ENCODE measurements around the gene RASA3. TPM values are rescaled to one million over a fixed set of nuclear protein-coding genes. Genes with fewer than 3 reads are reported as not detected.

RASA3 gene
- total RNA-seq, 1 donor from 2014 or later, result 2.9 TPM

- Mint-ChIP-seq H3K36me3 (peaks cover 7% of the 10 kb centered on the region), H3K27ac (no peak overlapping the region), H3K27me3 (ENCODE audit: insufficient read depth, low read depth) (peaks cover 7% of the 10 kb centered on the region), H3K4me1 (peaks cover 7% of the 10 kb centered on the region), H3K4me3 (no peak overlapping the region), H3K9me3 (no peaks in the 10 kb centered on the region)
- Histone ChIP-seq H4K20me1 (ENCODE audit: low read depth) (no peaks in the 10 kb centered on the region), H3F3A (ENCODE audit: low read depth) (no peaks in the 10 kb centered on the region), H2AFZ (replicated peaks) (no peak overlapping the region), H3K27me3 (no peaks in the 10 kb centered on the region), H3K4me2 (no peak overlapping the region), H3K9me3 (ENCODE audit: low read depth) (no peaks in the 10 kb centered on the region), H3K4me1 (no peaks in the 10 kb centered on the region), H3K9ac (no peak overlapping the region), H3K36me3 (no peaks in the 10 kb centered on the region), H3K4me3 (no peak overlapping the region), H3K27ac (no peak overlapping the region), H3K79me2 (ENCODE audit: low read depth) (no peaks in the 10 kb centered on the region)
- TF ChIP-seq CTCF (IDR thresholded peaks at IDR 0.05), result no peak
- no peak for TF ChIP-seq EZH2 (IDR thresholded peaks at IDR 0.05)
- no peak for TF ChIP-seq EZH2phosphoT487 (IDR thresholded peaks at IDR 0.05)
- DNase-seq (ENCODE audit: low spot score), result no peak
Measured at GRCh38 chr13:114017966-114018365, 114.5 kb downstream of the RASA3 start.

- no peak overlapping the region for H3K9ac ChIP-seq
- H3K9me3 Mint-ChIP-seq, result no peaks in the 10 kb centered on the region
- no peaks in the 10 kb centered on the region for H3K79me2 ChIP-seq (ENCODE audit: low read depth)
- no peak overlapping the region for H3K4me3 ChIP-seq
- no peaks in the 10 kb centered on the region for H4K20me1 ChIP-seq (ENCODE audit: low read depth)
- H3F3A ChIP-seq (ENCODE audit: low read depth), result no peaks in the 10 kb centered on the region
- H2AFZ ChIP-seq (replicated peaks), result no peak overlapping the region
- no peaks in the 10 kb centered on the region for H3K9me3 ChIP-seq (ENCODE audit: low read depth)
- no peak overlapping the region for H3K27ac ChIP-seq
- H3K36me3 ChIP-seq, result no peaks in the 10 kb centered on the region
- peaks cover 7% of the 10 kb centered on the region for H3K4me1 Mint-ChIP-seq
- H3K4me2 ChIP-seq, result no peak overlapping the region
- H3K27me3 Mint-ChIP-seq (ENCODE audit: insufficient read depth, low read depth), result peaks cover 7% of the 10 kb centered on the region
- H3K4me1 ChIP-seq, result no peaks in the 10 kb centered on the region
- peak; percentile 47 for TF ChIP-seq CTCF (IDR thresholded peaks at IDR 0.05)
- no peak for TF ChIP-seq EZH2phosphoT487 (IDR thresholded peaks at IDR 0.05)
- no peak for TF ChIP-seq EZH2 (IDR thresholded peaks at IDR 0.05)
- peak overlapping the region; percentile 90 for H3K27ac Mint-ChIP-seq
- DNase-seq (ENCODE audit: low spot score), result peak; percentile 45
- H3K27me3 ChIP-seq, result no peaks in the 10 kb centered on the region
- peaks cover 7% of the 10 kb centered on the region for H3K36me3 Mint-ChIP-seq
- H3K4me3 Mint-ChIP-seq, result no peak overlapping the region
Measured at GRCh38 chr13:114017028-114017630, 115.3 kb downstream of the RASA3 start.

- Mint-ChIP-seq H3K4me3 (no peak overlapping the region), H3K27me3 (ENCODE audit: insufficient read depth, low read depth) (peaks cover 7% of the 10 kb centered on the region), H3K4me1 (peaks cover 7% of the 10 kb centered on the region), H3K9me3 (no peaks in the 10 kb centered on the region), H3K27ac (peak overlapping the region; percentile 90), H3K36me3 (peaks cover 7% of the 10 kb centered on the region)
- H3K4me3 ChIP-seq, result no peak overlapping the region
- no peaks in the 10 kb centered on the region for H3K79me2 ChIP-seq (ENCODE audit: low read depth)
- no peaks in the 10 kb centered on the region for H3K36me3 ChIP-seq
- no peak overlapping the region for H3K9ac ChIP-seq
- DNase-seq (ENCODE audit: low spot score), result no peak
- no peak for TF ChIP-seq EZH2 (IDR thresholded peaks at IDR 0.05)
- TF ChIP-seq CTCF (IDR thresholded peaks at IDR 0.05), result no peak
- no peak for TF ChIP-seq EZH2phosphoT487 (IDR thresholded peaks at IDR 0.05)
- H3K27ac ChIP-seq, result no peak overlapping the region
- H3K27me3 ChIP-seq, result no peaks in the 10 kb centered on the region
- H3K4me2 ChIP-seq, result no peak overlapping the region
- H4K20me1 ChIP-seq (ENCODE audit: low read depth), result no peaks in the 10 kb centered on the region
- H2AFZ ChIP-seq (replicated peaks), result no peak overlapping the region
- H3K4me1 ChIP-seq, result no peaks in the 10 kb centered on the region
- H3F3A ChIP-seq (ENCODE audit: low read depth), result no peaks in the 10 kb centered on the region
- no peaks in the 10 kb centered on the region for H3K9me3 ChIP-seq (ENCODE audit: low read depth)
Measured at GRCh38 chr13:114016321-114017027, 115.9 kb downstream of the RASA3 start.

Measured in neural progenitor cell (in vitro differentiated cells).